ENCODE data around the gene UTP14A.

GRCh38 chrX:129954804-129955203, 48.8 kb downstream of the UTP14A start:
- TF ChIP-seq EZH2phosphoT487 (IDR thresholded peaks at IDR 0.05; ENCODE audit: borderline replicate concordance, low read length) (no peak), CTCF (conservative IDR thresholded peaks at IDR 0.05; ENCODE audit: low read depth, low read length) (no peak), EZH2 (IDR thresholded peaks at IDR 0.05; ENCODE audit: low read length, unreplicated experiment) (no peak)
